Measurements from ENCODE around the gene C10orf90.

DNA sequence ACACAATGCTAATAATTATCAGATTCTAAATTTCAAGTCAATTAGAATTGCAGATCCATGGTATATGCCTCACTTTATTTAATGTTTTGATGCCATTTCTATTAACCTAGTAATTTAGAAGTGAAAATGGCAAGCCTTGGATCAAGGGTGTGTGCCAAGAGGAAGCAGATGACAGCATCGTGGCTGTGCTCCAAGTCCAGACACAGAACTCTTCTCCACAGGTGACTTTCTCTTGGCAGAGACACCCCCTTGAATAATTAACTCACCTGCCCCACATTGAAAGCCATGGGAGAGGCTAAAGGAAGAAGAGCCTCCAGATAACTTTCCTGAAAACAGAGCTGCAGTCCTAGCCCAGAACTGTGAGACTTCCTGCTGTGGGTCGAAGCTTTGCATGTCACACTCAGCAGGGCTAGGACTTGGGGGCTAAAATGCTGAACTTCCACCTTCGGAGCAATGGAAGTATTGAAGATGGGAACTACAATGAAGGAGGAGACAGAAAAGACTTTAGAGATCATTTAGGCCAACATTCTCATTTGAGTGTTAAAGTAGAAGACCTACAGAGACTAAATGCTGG, 996 bp upstream of the C10orf90 start:
- no peak for TF ChIP-seq CTCF (IDR thresholded peaks at IDR 0.05)
- no peak for TF ChIP-seq POLR2A (IDR thresholded peaks at IDR 0.05)

All from esophagus squamous epithelium (tissue), 4 donors.